AG04450 (cell line): Measurements from ENCODE around the gene PSMA4. TPM values are rescaled to one million over a fixed set of nuclear protein-coding genes. Genes with fewer than 3 reads are reported as not detected.

Experiments
- CTCF ChIA-PET: fragments of 300-600, 350-600 bp; formaldehyde crosslinking; extraction: SDS; loops from one replicate; lab custom pipeline; 2022; ENCODE audit warnings: antibody characterized with exemption, inconsistent platforms; lab: Charles Lee
- POLR2A ChIA-PET: fragments of 350-600 bp; formaldehyde crosslinking; extraction: SDS; loops from one replicate; lab custom pipeline; 2021; ENCODE audit warnings: antibody characterized with exemption, inconsistent platforms; lab: Yijun Ruan, JAX
- DNase-seq: peaks from one replicate; pipeline ENCODE4 v3.0.0-alpha.2; 2011; ENCODE audit warnings: low read depth, low spot score
- H3K27ac ChIP-seq: one replicate; pipeline ENCODE4 v1.5.1; 2012; ENCODE audit warnings: low read depth, low read length, control low read depth
- H3K27me3 ChIP-seq: one replicate; pipeline ENCODE4 v1.6.0; 2012; ENCODE audit warnings: low read length; ENCODE audit not compliant: control insufficient read depth, insufficient read depth
- H3K4me3 ChIP-seq: 2 replicates; pipeline ENCODE4 v1.5.1; 2011; ENCODE audit warnings: mild to moderate bottlenecking, low read depth, low read length, control low read depth
- H3K9me3 ChIP-seq: 2 replicates; pipeline ENCODE4 v1.5.1; 2012; ENCODE audit warnings: low read length; ENCODE audit not compliant: control insufficient read depth, insufficient read depth
- CTCF ChIP-seq: IDR thresholded peaks from 2 replicates; pipeline ENCODE4 v1.5.1; 2011; ENCODE audit warnings: low read depth, low read length, control low read depth, inconsistent platforms
- polyA plus RNA-seq: library from polyadenylated mRNA; depleted of rRNA; stranded (reverse); fragments of >200 nt; gene quantifications from 2 replicates; pipeline ENCODE4 v1.2.3, GENCODE V29; 2011

The PSMA4 gene
- polyA plus RNA-seq, 1 experiment = 395 TPM

GRCh38 chr15:78565951-78566774 lies 25.9 kb downstream of the PSMA4 start:
- Histone ChIP-seq H3K27ac (peak overlapping the region; percentile 39), H3K27me3 (peaks cover 2% of the 10 kb centered on the region), H3K4me3 (peak overlapping the region; percentile 76), H3K9me3 (no peaks in the 10 kb centered on the region)
- ChIA-PET CTCF (interaction anchor here (0.6 to 1.5 kb wide), 3 partner anchors 26 to 617 kb away, joined by 3 read pairs; partner anchors contain the start of gene PSMA4), POLR2A (interaction anchor here (1.1 to 1.5 kb wide), 2 partner anchors 10 to 25 kb away, joined by 6 to 12 read pairs; no protein-coding TSS in a partner anchor)
- TF ChIP-seq CTCF = peak; percentile 35; the same call in 1 of the 2 replicates
- no peak for DNase-seq

- ChIA-PET POLR2A (no interaction called here), CTCF (no interaction called here)
- peaks cover 2% of the 10 kb centered on the region for H3K27me3 ChIP-seq
- no peak for DNase-seq
- no peaks in the 10 kb centered on the region for H3K9me3 ChIP-seq
- TF ChIP-seq CTCF = no peak
- no peak overlapping the region for H3K27ac ChIP-seq
- no peak overlapping the region for H3K4me3 ChIP-seq
Observed at GRCh38 chr15:78567531-78567930, 27.3 kb downstream of the PSMA4 start.

GRCh38 chr15:78570710-78571109 lies 30.5 kb downstream of the PSMA4 start:
- no peaks in the 10 kb centered on the region for H3K27me3 ChIP-seq
- H3K9me3 ChIP-seq = no peaks in the 10 kb centered on the region
- ChIA-PET CTCF (no interaction called here), POLR2A (no interaction called here)
- DNase-seq = no peak
- H3K27ac ChIP-seq = no peak overlapping the region
- no peak for TF ChIP-seq CTCF
- no peak overlapping the region for H3K4me3 ChIP-seq

GRCh38 chr15:78571382-78571781 lies 31.1 kb downstream of the PSMA4 start:
- TF ChIP-seq CTCF = no peak
- Histone ChIP-seq H3K27me3 (no peaks in the 10 kb centered on the region), H3K9me3 (no peaks in the 10 kb centered on the region), H3K27ac (no peak overlapping the region), H3K4me3 (no peak overlapping the region)
- CTCF ChIA-PET = no interaction called here
- POLR2A ChIA-PET = no interaction called here
- no peak for DNase-seq

- no peak for DNase-seq
- no peak for TF ChIP-seq CTCF
- no peaks in the 10 kb centered on the region for H3K27me3 ChIP-seq
- no peak overlapping the region for H3K27ac ChIP-seq
- POLR2A ChIA-PET = no interaction called here
- no peaks in the 10 kb centered on the region for H3K9me3 ChIP-seq
- CTCF ChIA-PET = no interaction called here
- H3K4me3 ChIP-seq = no peak overlapping the region
Observed at GRCh38 chr15:78573416-78573815, 33.2 kb downstream of the PSMA4 start.
